Activated CD4-positive, alpha-beta T cell treated with anti-CD3 and anti-CD28 coated beads, Interleukin-2, Interleukin-6, amounts not matched to agents 100 ng/mL and 50 ng/mL, durations not matched to agents 16 hours and 8 hours (primary cell): ENCODE data around the gene NDUFAF3.

Experiments
- DNase-seq: peaks from one replicate; pipeline ENCODE4 v3.0.0-alpha.2; 2020

NDUFAF3 gene

GRCh38 chr3:49021813-49022687 is at the start of gene NDUFAF3:
Gene NDUFAF3, plus strand, starts transcription at chr3:49022121. Its CDS starts 24 bp downstream, at chr3:49022145.
- DNase-seq = peak; percentile 96

GRCh38 chr3:48974076-48974864 is 47.7 kb upstream of the NDUFAF3 start:
- DNase-seq = no peak

- no peak for DNase-seq
Observed at GRCh38 chr3:48979451-48979850, 42.5 kb upstream of the NDUFAF3 start.

- DNase-seq = no peak
Observed at GRCh38 chr3:48980295-48980694, 41.6 kb upstream of the NDUFAF3 start.

- no peak for DNase-seq
Observed at GRCh38 chr3:48982016-48982415, 39.9 kb upstream of the NDUFAF3 start.

- DNase-seq = no peak
Observed at GRCh38 chr3:48982686-48983085, 39.2 kb upstream of the NDUFAF3 start.

GRCh38 chr3:48983096-48983495 is 38.8 kb upstream of the NDUFAF3 start:
- DNase-seq = no peak

GRCh38 chr3:48984663-48985062 is 37.3 kb upstream of the NDUFAF3 start:
- DNase-seq = no peak

- DNase-seq = no peak
Observed at GRCh38 chr3:48985831-48986376, 36.0 kb upstream of the NDUFAF3 start.

- peak; percentile 17 for DNase-seq
Observed at GRCh38 chr3:48989126-48989795, 32.7 kb upstream of the NDUFAF3 start.

- peak; percentile 87 for DNase-seq
Observed at GRCh38 chr3:48989796-48990635, 31.9 kb upstream of the NDUFAF3 start, which contains the start of gene P4HTM. Gene P4HTM, plus strand, starts transcription at chr3:48990241. Its CDS starts 16 bp downstream, at chr3:48990257.

- DNase-seq = peak; percentile 61
Observed at GRCh38 chr3:48990636-48991469, 31.1 kb upstream of the NDUFAF3 start.

GRCh38 chr3:48991851-48992545 is 29.9 kb upstream of the NDUFAF3 start:
- no peak for DNase-seq

- no peak for DNase-seq
Observed at GRCh38 chr3:48993834-48994233, 28.1 kb upstream of the NDUFAF3 start.

GRCh38 chr3:48996640-48997039 is 25.3 kb upstream of the NDUFAF3 start:
- DNase-seq = no peak

GRCh38 chr3:48997102-48997635 is 24.8 kb upstream of the NDUFAF3 start:
- DNase-seq = no peak

- DNase-seq = no peak
Observed at GRCh38 chr3:48997714-48998637, 23.9 kb upstream of the NDUFAF3 start.

- DNase-seq = no peak
Observed at GRCh38 chr3:48999085-48999858, 22.6 kb upstream of the NDUFAF3 start.
